ENCODE data around the gene SAXO2.
"Not testable (repeated sequence)": the region's sequence is repeated elsewhere in the genome, so short reads cannot be mapped to it uniquely, and the experiment has no call there.

SAXO2 gene
- total RNA-seq = 1.0 to 13.9 reads per million in 2 donors

GRCh38 chr15:82262422-82263026 lies at the start of gene SAXO2, which contains the start of gene EFL1:
TSS of gene SAXO2 (plus strand) at chr15:82262818. CDS start at chr15:82262880, 62 bp downstream.
TSS of gene EFL1 (minus strand) at chr15:82262734. CDS start at chr15:82261778, 956 bp downstream.
- peak; percentile 84 for DNase-seq

DNA sequence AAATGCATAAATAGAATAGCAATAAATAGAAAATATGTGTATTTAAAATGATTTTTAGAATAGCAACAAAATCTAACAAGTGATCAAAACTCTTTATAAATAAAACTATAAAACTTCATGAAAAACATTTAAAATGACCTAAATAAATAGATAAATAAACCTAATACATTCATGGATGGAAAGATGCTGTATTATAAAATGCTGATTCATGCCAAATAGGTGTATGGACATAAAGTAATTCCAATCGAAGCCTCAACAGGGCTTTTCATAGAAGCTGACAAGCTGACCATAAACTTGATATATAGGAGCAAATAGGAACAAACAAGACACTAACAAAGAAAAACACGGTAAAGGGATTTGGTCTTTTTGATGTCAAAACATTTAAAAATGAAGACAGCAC lies 46.5 kb upstream of the SAXO2 start:
- DNase-seq = not testable (repeated sequence)

- not testable (repeated sequence) for DNase-seq
Measured at GRCh38 chr15:82221535-82221934, 41.1 kb upstream of the SAXO2 start.

DNA sequence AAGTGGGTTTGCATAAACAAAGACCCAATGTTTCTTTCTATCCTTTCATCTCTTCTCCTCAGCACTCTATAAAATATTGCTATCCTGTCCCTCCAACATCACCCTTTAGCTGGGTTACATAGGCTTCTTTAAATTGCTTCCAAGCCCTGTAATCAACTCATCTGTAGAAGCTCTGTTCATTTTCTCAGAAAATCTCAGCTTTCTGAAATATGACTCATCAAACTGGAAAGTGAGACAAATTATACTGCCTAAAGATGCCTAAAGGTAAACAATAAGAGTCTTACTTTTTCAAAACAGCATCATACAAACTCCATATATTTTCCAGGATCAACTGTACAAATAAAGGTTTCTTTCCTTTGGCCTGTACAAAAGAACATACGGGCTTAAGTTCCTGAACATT lies 33.9 kb upstream of the SAXO2 start:
- DNase-seq = no peak

- DNase-seq = no peak
Measured at GRCh38 chr15:82231233-82231632, 31.4 kb upstream of the SAXO2 start.

GRCh38 chr15:82231842-82232241 lies 30.8 kb upstream of the SAXO2 start:
- DNase-seq = no peak

- DNase-seq = not testable (repeated sequence)
Measured at GRCh38 chr15:82237944-82238534, 24.6 kb upstream of the SAXO2 start.

- no peak for DNase-seq
Measured at GRCh38 chr15:82239685-82240391, 22.8 kb upstream of the SAXO2 start.

GRCh38 chr15:82241836-82242499 lies 20.6 kb upstream of the SAXO2 start:
- not testable (repeated sequence) for DNase-seq

GRCh38 chr15:82243644-82244043 lies 19.0 kb upstream of the SAXO2 start:
- not testable (repeated sequence) for DNase-seq

- not testable (repeated sequence) for DNase-seq
Measured at GRCh38 chr15:82245956-82246355, 16.7 kb upstream of the SAXO2 start.

- not testable (repeated sequence) for DNase-seq
Measured at GRCh38 chr15:82248261-82248660, 14.4 kb upstream of the SAXO2 start.

DNA sequence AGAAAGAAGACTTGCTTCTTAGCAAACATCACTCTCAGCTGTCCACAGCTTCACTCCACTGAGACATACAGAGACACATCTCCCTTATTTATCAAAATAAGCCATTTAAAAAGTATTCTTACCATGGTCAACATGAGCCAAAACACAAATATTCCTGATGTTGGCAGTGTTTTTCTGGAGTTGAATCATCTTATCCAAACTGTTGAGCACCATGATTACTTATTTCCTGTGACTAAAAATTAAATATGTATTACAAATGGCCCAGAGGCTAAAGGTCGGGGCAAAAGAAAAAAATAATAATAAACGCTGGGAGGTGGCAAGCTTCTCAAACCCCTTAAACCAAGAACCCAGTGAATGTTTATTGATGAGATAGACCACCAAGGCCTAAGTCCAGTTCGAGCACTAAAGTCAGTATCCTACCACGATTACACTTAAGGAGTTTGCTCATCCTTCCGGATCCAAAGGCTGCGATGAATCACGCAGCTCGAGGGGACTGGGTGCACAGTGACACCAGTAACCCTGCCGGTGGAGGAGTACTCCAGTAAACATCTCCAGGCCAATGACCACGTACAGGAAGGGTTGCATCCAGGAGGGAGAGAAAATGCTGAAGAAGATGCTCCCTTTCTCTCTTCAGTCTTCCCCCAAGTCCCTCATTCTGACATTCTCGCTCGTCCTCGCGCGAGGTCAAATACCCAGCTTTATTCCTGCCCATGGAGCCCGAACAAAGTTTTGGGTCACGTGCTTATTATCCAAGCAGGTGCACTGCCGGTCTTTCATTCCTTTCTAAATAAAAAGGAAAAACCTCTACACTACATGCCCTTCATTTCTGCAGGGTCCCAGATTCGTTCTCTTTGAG lies 824 bp upstream of the SAXO2 start:
- DNase-seq = not testable (repeated sequence)

DNA sequence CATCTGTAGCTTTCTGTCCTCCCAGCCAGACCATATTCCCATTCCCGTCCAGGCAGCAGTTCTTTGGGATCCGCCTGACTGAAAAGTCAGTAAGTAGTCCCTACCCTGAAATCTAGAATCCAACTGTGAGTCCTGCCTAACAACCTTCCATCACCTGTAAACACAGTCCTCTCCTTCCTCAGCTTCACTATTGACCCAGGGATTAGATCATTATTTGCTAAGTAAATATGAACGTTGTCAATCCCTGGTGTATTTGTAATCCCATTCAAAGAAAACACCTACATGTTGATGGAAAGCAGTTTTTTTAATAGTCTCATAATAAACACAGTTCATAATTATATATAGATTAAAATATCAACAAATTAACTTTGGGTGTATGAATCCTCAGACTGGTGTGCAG lies 732 bp downstream of the SAXO2 start:
- DNase-seq = no peak

DNA sequence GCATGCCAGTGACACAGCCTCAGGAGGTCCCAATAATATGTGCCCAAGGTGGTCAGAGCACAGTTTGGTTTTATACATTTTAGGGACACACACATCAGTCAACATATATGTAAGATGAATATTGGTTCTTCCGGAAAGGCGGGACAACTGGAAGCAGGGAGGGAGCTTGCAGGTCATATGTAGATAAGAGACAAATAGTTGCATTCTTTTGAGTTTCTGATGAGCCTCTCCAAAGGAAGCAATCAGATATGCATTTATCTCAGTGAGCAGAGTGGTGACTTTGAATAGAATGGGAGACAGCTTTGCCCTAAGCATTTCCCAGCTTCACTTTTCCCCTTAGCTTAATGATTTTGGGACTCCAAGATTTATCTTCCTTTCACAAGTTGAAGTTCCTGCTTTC lies 4.5 kb downstream of the SAXO2 start:
- not testable (repeated sequence) for DNase-seq

- not testable (repeated sequence) for DNase-seq
Measured at GRCh38 chr15:82268454-82268853, 5.8 kb downstream of the SAXO2 start.

GRCh38 chr15:82272154-82272553 lies 9.5 kb downstream of the SAXO2 start:
- no peak for DNase-seq

DNA sequence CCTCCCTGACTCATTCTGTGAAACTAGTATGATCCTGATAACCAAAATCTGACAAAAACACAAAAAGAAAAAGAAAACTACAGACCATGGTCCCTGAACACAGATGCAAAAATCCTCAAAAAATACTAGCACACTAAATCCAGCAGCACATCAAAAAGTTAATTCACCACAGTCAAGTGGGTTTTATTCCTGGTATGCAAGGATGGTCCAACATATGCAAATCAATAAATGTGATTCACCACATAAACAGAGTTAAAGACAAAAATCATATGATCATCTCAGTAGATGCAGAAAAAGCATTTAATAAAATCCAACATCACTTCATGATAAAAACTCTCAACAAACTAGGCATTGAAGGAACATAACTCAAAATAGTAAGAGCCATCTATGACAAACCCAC lies 12.8 kb downstream of the SAXO2 start:
- no peak for DNase-seq

GRCh38 chr15:82281276-82281675 lies 18.7 kb downstream of the SAXO2 start:
- DNase-seq = not testable (repeated sequence)

DNA sequence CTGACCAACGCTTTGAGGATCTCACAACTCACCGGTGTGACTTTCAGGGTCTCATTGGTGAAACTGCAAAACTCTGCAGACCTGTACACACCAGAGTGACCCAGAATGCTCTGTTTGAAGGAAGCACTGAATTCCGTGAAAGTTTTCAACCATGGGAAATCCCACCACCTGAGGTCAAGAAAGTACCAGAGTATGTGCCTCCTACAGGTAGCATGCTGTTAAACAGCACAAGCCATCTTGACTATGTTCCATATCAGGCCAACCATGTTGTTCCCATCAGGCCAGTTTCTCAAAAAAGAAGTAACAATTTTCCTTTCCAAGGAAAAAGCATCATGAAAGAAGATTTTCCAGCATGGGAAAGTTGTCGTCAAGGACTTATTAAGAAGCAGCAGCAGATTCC lies 19.8 kb downstream of the SAXO2 start:
- DNase-seq = not testable (repeated sequence)

GRCh38 chr15:82284381-82284780 lies 21.8 kb downstream of the SAXO2 start:
- not testable (repeated sequence) for DNase-seq

DNA sequence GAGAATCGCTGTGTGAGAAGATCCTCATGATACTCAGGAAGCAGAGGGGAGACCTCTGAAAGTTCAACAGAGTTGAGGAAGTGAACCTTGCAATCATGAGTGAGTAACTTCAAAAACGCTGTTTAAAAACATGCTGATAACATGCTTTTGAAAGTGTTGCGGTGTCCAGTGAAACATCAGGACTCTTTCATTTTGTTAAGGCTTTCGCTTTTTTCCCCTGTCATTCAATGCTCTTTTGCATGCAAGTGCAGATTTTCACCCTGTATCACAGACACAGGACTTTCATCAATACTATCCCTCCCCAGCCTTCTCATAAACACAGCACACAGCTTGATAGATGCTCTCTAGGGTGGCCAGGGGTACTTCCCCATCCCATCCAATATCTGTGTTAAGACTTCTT lies 23.9 kb downstream of the SAXO2 start:
- not testable (repeated sequence) for DNase-seq
